GM21723 (cell line): Measurements from ENCODE around the gene MIDN.

ENCODE experiments used
- ATAC-seq: cut with Tn5 transposase; IDR thresholded peaks from one replicate; pipeline ENCODE4 v1.9.1; 2021; ENCODE audit warnings: mild to moderate bottlenecking, moderate library complexity; ENCODE audit not compliant: unreplicated experiment

Gene MIDN

GRCh38 chr19:1257475-1258162, 9.2 kb downstream of the MIDN start:
- no peak for ATAC-seq

GRCh38 chr19:1258163-1258492, 9.7 kb downstream of the MIDN start:
- no peak for ATAC-seq

GRCh38 chr19:1258707-1259205, 10.4 kb downstream of the MIDN start:
- ATAC-seq: no peak

- peak; percentile 25 for ATAC-seq
Measured at GRCh38 chr19:1259206-1259875, 11.0 kb downstream of the MIDN start.

- peak; percentile 13 for ATAC-seq
Measured at GRCh38 chr19:1259876-1260748, 11.7 kb downstream of the MIDN start.

GRCh38 chr19:1260749-1261537, 12.6 kb downstream of the MIDN start:
- ATAC-seq: peak; percentile 49

GRCh38 chr19:1261538-1261797, 13.1 kb downstream of the MIDN start:
- no peak for ATAC-seq

- no peak for ATAC-seq
Measured at GRCh38 chr19:1261798-1262622, 13.6 kb downstream of the MIDN start.

- no peak for ATAC-seq
Measured at GRCh38 chr19:1262623-1263123, 14.3 kb downstream of the MIDN start.

- ATAC-seq: no peak
Measured at GRCh38 chr19:1263188-1263587, 14.8 kb downstream of the MIDN start.

- no peak for ATAC-seq
Measured at GRCh38 chr19:1264801-1265614, 16.6 kb downstream of the MIDN start.

GRCh38 chr19:1265615-1266128, 17.3 kb downstream of the MIDN start:
- no peak for ATAC-seq

GRCh38 chr19:1266129-1266915, 17.9 kb downstream of the MIDN start:
- peak; percentile 41 for ATAC-seq

- ATAC-seq: peak; percentile 18
Measured at GRCh38 chr19:1266916-1267476, 18.6 kb downstream of the MIDN start.

GRCh38 chr19:1267477-1268225, 19.3 kb downstream of the MIDN start:
- ATAC-seq: no peak

GRCh38 chr19:1268226-1269064, 20.1 kb downstream of the MIDN start:
- ATAC-seq: no peak
